Fibroblast of mammary gland (primary cell): ENCODE measurements around the gene SAFB.

Experiments
- DNase-seq: peaks from one replicate; pipeline ENCODE4 v3.0.0-alpha.2; 2010; ENCODE audit warnings: low read depth
- H3K4me3 ChIP-seq: 2 replicates; pipeline ENCODE4 v1.5.1; 2011; ENCODE audit warnings: low read depth, mild to moderate bottlenecking, low read length, moderate library complexity; ENCODE audit not compliant: control insufficient read depth
- CTCF ChIP-seq: conservative IDR thresholded peaks from 2 replicates; pipeline ENCODE4 v1.5.1; 2011; ENCODE audit warnings: low read depth, low read length, inconsistent platforms; ENCODE audit not compliant: control insufficient read depth, insufficient read depth

The SAFB gene

DNA sequence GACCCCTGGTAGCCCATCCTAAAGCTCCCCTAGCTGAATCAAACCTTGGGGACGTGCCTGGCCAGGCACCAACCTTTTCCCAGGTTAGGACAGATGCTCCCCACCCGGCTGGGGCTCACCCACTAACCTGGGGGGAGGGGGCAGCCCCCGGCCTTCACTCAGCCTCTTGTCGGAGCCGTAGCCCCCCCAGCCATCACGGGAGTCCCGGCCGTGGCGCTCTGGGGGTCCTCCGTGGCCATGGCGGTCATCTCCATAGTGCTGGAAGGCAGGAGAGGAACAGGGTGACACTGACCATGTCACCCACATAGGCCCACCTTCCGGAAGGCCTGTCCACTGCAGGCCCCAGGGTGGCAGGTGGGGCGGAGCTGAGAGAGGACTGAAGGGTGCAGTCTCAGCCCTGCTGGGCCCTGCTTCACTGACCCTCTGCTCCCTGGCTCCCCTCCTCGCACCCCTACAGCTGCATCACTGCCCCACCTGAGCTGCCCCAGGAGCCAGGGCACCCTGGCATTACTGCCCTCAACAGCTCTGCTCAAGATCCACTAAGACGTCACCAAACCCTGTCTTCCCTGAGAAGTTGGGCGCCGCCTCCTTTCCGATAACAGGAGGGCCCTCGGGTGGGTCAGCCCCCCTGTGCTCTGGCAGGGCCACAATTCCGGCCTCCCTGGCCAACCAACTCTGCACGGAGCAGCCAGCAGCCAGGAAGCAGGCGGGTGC, 32.6 kb upstream of the SAFB start:
- no peak overlapping the region for H3K4me3 ChIP-seq
- TF ChIP-seq CTCF, result no peak
- no peak for DNase-seq

DNA sequence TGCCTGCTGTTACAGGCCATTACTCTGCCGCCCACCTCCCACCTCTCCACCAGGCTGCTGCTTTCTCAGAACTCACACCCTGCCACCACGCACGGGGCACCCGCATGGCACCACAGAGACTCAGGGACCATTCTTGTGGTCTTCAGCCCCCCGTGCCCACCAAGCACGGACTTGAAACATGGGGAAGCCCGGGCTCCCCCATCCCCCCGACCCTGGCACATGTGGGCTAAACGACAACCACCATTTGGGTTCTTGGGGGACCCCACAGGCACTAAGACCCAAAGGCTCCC, 32.1 kb upstream of the SAFB start:
- TF ChIP-seq CTCF, result no peak
- no peak for DNase-seq
- no peak overlapping the region for H3K4me3 ChIP-seq

GRCh38 chr19:5591476-5591875, 31.4 kb upstream of the SAFB start:
- no peak for DNase-seq
- TF ChIP-seq CTCF, result no peak
- H3K4me3 ChIP-seq, result no peak overlapping the region

DNA sequence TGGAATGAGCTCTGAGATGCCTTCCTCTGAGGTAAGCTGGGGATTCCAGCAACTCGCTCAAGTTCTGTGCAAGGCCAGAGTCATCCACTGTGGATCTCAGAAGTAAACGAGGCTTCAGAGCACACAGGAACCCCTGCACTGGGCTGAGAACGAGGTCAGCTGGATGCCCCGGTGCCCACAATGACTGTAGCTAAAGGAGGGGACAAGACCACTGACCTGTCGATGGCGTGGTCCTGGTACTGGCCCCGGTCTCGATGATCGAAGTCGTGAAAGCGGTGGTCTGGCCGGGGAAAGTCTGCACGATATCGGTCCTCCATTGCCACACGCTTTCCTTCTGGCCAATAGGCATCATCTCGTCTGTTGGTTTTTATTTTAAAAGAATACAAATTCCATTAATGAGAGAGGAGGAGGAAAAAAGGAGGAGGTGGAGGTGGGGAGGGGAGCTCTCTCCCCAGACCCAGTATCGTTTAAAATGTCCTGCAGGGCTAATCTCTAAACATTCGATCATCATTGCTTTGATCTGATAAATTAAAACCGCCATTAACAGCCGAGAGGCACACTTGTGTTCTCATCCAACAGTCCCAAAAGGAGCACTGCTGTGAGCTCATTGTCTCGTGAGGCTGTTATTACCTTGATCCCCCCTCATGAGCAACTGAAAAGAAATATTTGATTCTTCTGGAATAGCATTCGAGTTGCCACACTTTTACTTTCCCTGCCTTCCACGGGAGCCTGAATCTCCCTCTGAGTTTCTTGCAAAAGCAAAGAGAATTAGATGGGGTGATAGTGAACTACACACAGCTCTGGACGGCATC, 30.1 kb upstream of the SAFB start:
- DNase-seq, result no peak
- no peak for TF ChIP-seq CTCF
- no peak overlapping the region for H3K4me3 ChIP-seq

DNA sequence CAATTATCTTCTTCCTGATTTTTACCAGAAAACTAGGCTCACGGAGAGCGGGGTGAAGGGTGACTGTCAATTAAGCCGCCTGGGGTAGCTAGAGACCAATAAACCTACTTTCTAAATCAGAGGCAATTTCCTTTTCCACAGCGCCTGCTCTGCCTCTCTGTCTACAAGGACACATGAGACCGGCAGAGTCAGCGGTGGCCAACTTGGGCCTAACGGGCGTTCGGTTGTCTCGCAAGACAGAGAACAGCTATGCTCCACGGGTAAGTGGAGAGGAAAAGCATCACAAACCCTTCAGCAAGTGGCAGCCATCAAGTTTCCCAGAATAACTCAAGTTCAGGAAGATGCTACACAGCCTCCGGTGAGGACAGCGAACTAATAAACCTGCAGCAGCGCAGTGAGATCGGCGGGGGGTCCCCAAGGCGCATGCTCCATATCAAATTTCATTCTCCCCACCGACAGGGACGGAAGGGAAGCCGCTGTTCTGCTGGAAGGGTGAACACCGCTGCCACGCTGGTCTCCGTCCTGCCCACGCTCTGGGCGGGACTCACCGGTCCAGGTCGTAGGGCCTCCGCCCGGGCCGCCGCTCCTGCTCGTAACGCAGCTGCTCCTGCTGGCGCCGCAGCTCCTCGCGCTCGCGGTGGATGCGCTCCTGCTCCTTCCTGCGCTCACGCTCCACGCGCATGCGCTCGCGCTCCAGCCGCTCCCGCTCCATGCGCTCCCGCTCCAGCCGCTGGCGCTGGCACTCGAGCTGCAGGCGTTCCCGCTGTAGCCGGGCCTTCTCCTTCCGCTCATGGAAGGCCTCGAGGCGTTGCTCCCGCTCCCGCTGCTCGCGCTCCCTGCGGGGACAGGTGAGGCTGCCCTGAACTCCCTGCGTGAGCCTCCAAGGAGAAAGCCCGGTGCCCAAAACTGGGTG, 29.3 kb upstream of the SAFB start:
- no peak for TF ChIP-seq CTCF
- DNase-seq, result no peak
- no peak overlapping the region for H3K4me3 ChIP-seq

DNA sequence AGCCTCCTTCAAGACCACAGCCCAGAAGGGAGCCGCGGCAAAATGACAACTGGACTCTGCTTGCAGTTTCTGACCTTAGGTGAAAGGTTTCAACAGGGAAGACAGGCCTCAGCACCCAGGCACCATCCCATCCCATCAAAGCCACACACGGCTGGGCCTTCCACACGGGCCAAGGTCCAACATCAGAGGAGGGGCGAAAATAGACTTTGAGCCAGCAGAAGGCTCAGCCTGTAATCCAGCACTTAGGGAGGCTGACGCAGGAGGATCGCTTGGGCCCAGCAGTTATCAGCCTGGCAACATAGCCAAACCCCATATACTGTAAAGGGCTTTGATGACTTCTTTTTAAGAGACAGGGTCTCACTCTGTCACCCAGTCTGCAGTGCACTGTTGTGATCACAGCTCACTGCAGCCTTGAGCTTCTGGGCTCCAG, 28.3 kb upstream of the SAFB start:
- no peak for TF ChIP-seq CTCF
- DNase-seq, result no peak
- H3K4me3 ChIP-seq, result no peak overlapping the region
